Liver (tissue), 3 donors: ENCODE measurements around the gene AADACL4.

Experiments
- EGR1 ChIP-seq, 2 donors: IDR thresholded peaks; 2 replicates each; pipeline ENCODE4 v1.6.1; 2016 to 2018; ENCODE audit warnings: antibody characterized with exemption in 2 of 2, low read depth in 2 of 2
- FOXA2 ChIP-seq: IDR thresholded peaks from 2 replicates; pipeline ENCODE4 v1.6.1; 2016; ENCODE audit warnings: antibody characterized with exemption
- HNF4A ChIP-seq, 2 donors: conservative IDR thresholded peaks; 2 replicates each; pipeline ENCODE4 v1.6.1; 2016; ENCODE audit warnings: antibody characterized with exemption in 2 of 2, mild to moderate bottlenecking in 2 of 2
- JUND ChIP-seq, 2 donors: IDR thresholded peaks; 2 replicates each; pipeline ENCODE4 v1.6.1; 2016; ENCODE audit warnings: antibody characterized with exemption in 2 of 2
- RAD21 ChIP-seq, 2 donors: IDR thresholded peaks; 2 replicates each; pipeline ENCODE4 v1.6.1; 2016; ENCODE audit warnings: antibody characterized with exemption in 2 of 2, mild to moderate bottlenecking in 2 of 2
- RXRA ChIP-seq, 2 donors: IDR thresholded peaks; 2 replicates each; pipeline ENCODE4 v1.6.1; 2017 to 2018; ENCODE audit warnings: antibody characterized with exemption in 2 of 2, mild to moderate bottlenecking in 1 of 2
- SP1 ChIP-seq: IDR thresholded peaks from 2 replicates; pipeline ENCODE4 v1.6.1; 2018; ENCODE audit warnings: antibody characterized with exemption, mild to moderate bottlenecking
- TAF1 ChIP-seq: conservative IDR thresholded peaks from 2 replicates; pipeline ENCODE4 v1.6.1; 2016; ENCODE audit warnings: antibody characterized with exemption, mild to moderate bottlenecking
- YY1 ChIP-seq: IDR thresholded peaks from 2 replicates; pipeline ENCODE4 v1.6.1; 2016; ENCODE audit warnings: antibody characterized with exemption, mild to moderate bottlenecking
- TF ChIP-seq, protein P1 (sequence below): fragments of 150-350 bp; IDR thresholded peaks from 2 replicates; pipeline ENCODE4 v1.5.1; 2017; ENCODE audit warnings: improper control_type of control experiment, low read depth, low read length; ENCODE audit not compliant: missing input control
- TF ChIP-seq, protein P2 (sequence below): IDR thresholded peaks from 2 replicates; pipeline ENCODE4 v1.6.1; 2016; ENCODE audit warnings: antibody characterized with exemption
- TF ChIP-seq, protein P3 (sequence below): IDR thresholded peaks from 2 replicates; pipeline ENCODE4 v1.6.1; 2016; ENCODE audit warnings: antibody characterized with exemption
- TF ChIP-seq, protein P4 (sequence below): IDR thresholded peaks from 2 replicates; pipeline ENCODE4 v1.6.1; 2016; ENCODE audit warnings: antibody characterized with exemption, mild to moderate bottlenecking
- TF ChIP-seq, protein P5 (sequence below): IDR thresholded peaks from 2 replicates; pipeline ENCODE4 v1.6.1; 2016; ENCODE audit warnings: antibody characterized with exemption
- donor health status: healthy.
- donor health status: healthy.

DNA sequence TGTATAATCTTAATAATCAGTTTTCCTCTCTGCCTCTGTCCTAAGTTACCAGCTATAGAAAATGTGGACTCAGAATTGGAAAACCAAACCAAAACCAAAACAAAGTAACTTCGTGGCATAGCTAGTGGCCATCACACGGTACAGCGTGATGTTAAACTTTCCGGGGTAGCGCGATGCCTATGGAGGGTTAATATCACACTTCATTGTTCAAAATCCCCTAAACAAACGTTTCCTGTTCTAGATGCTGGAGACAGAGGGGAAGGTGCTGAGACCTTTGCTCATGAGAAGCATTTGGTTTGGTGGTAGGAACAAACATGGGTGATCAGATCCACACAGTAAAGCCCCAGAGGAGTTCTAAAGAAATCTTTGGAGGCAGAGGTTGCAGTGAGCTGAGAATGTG, 4.9 kb downstream of the AADACL4 start:
- TF ChIP-seq, protein P1, sequence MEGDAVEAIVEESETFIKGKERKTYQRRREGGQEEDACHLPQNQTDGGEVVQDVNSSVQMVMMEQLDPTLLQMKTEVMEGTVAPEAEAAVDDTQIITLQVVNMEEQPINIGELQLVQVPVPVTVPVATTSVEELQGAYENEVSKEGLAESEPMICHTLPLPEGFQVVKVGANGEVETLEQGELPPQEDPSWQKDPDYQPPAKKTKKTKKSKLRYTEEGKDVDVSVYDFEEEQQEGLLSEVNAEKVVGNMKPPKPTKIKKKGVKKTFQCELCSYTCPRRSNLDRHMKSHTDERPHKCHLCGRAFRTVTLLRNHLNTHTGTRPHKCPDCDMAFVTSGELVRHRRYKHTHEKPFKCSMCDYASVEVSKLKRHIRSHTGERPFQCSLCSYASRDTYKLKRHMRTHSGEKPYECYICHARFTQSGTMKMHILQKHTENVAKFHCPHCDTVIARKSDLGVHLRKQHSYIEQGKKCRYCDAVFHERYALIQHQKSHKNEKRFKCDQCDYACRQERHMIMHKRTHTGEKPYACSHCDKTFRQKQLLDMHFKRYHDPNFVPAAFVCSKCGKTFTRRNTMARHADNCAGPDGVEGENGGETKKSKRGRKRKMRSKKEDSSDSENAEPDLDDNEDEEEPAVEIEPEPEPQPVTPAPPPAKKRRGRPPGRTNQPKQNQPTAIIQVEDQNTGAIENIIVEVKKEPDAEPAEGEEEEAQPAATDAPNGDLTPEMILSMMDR = no peak
- TF ChIP-seq, protein P2, sequence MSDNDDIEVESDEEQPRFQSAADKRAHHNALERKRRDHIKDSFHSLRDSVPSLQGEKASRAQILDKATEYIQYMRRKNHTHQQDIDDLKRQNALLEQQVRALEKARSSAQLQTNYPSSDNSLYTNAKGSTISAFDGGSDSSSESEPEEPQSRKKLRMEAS = no peak
- TF ChIP-seq, protein P3, sequence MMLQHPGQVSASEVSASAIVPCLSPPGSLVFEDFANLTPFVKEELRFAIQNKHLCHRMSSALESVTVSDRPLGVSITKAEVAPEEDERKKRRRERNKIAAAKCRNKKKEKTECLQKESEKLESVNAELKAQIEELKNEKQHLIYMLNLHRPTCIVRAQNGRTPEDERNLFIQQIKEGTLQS = no peak
- TF ChIP-seq, protein P4, sequence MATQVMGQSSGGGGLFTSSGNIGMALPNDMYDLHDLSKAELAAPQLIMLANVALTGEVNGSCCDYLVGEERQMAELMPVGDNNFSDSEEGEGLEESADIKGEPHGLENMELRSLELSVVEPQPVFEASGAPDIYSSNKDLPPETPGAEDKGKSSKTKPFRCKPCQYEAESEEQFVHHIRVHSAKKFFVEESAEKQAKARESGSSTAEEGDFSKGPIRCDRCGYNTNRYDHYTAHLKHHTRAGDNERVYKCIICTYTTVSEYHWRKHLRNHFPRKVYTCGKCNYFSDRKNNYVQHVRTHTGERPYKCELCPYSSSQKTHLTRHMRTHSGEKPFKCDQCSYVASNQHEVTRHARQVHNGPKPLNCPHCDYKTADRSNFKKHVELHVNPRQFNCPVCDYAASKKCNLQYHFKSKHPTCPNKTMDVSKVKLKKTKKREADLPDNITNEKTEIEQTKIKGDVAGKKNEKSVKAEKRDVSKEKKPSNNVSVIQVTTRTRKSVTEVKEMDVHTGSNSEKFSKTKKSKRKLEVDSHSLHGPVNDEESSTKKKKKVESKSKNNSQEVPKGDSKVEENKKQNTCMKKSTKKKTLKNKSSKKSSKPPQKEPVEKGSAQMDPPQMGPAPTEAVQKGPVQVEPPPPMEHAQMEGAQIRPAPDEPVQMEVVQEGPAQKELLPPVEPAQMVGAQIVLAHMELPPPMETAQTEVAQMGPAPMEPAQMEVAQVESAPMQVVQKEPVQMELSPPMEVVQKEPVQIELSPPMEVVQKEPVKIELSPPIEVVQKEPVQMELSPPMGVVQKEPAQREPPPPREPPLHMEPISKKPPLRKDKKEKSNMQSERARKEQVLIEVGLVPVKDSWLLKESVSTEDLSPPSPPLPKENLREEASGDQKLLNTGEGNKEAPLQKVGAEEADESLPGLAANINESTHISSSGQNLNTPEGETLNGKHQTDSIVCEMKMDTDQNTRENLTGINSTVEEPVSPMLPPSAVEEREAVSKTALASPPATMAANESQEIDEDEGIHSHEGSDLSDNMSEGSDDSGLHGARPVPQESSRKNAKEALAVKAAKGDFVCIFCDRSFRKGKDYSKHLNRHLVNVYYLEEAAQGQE = no peak
- TF ChIP-seq, protein P5, sequence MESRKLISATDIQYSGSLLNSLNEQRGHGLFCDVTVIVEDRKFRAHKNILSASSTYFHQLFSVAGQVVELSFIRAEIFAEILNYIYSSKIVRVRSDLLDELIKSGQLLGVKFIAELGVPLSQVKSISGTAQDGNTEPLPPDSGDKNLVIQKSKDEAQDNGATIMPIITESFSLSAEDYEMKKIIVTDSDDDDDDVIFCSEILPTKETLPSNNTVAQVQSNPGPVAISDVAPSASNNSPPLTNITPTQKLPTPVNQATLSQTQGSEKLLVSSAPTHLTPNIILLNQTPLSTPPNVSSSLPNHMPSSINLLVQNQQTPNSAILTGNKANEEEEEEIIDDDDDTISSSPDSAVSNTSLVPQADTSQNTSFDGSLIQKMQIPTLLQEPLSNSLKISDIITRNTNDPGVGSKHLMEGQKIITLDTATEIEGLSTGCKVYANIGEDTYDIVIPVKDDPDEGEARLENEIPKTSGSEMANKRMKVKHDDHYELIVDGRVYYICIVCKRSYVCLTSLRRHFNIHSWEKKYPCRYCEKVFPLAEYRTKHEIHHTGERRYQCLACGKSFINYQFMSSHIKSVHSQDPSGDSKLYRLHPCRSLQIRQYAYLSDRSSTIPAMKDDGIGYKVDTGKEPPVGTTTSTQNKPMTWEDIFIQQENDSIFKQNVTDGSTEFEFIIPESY = no peak
- TF ChIP-seq RXRA (IDR thresholded peaks at IDR 0.05) = no peak
- no peak for TF ChIP-seq SP1
- no peak for TF ChIP-seq YY1
- no peak for TF ChIP-seq JUND (IDR thresholded peaks at IDR 0.05)
- no peak for TF ChIP-seq TAF1
- no peak for TF ChIP-seq FOXA2
- TF ChIP-seq HNF4A (conservative IDR thresholded peaks at IDR 0.05) = no peak
- TF ChIP-seq RAD21 (IDR thresholded peaks at IDR 0.05) = no peak
- TF ChIP-seq EGR1 (IDR thresholded peaks at IDR 0.05; ENCODE audit: low read depth in 2 of 2) = no peak
